BE2C (cell line): ENCODE measurements around the gene SORCS3.

Experiments
- DNase-seq: peaks from one replicate; pipeline ENCODE4 v3.0.0-alpha.2; 2020
- H3K27me3 ChIP-seq: fragments of 250-450 bp; sonication (Bioruptor Pico); 2 replicates; pipeline ENCODE4 v1.5.1; 2020; ENCODE audit warnings: mild to moderate bottlenecking
- H3K36me3 ChIP-seq: fragments of 250-450 bp; sonication (Bioruptor Pico); 2 replicates; pipeline ENCODE4 v1.5.1; 2020; ENCODE audit warnings: mild to moderate bottlenecking
- H3K4me1 ChIP-seq: fragments of 250-450 bp; sonication (Bioruptor Pico); 2 replicates; pipeline ENCODE4 v1.5.1; 2020
- H3K4me3 ChIP-seq: 2 replicates; pipeline ENCODE4 v1.5.1; 2011; ENCODE audit warnings: low read depth, low read length
- H3K9me3 ChIP-seq: fragments of 250-450 bp; sonication (Bioruptor Pico); 2 replicates; pipeline ENCODE4 v1.5.1; 2020
- CTCF ChIP-seq: IDR thresholded peaks from 2 replicates; pipeline ENCODE4 v1.5.1; 2012; ENCODE audit warnings: mild to moderate bottlenecking, low read depth, low read length

SORCS3 gene

GRCh38 chr10:105109164-105109563, 468.1 kb downstream of the SORCS3 start:
- TF ChIP-seq CTCF = no peak
- H3K27me3 ChIP-seq = no peaks in the 10 kb centered on the region
- H3K4me3 ChIP-seq = no peak overlapping the region
- DNase-seq = no peak
- no peaks in the 10 kb centered on the region for H3K9me3 ChIP-seq
- H3K36me3 ChIP-seq = no peaks in the 10 kb centered on the region
- H3K4me1 ChIP-seq = no peaks in the 10 kb centered on the region

- Histone ChIP-seq H3K9me3 (no peaks in the 10 kb centered on the region), H3K36me3 (no peaks in the 10 kb centered on the region), H3K4me3 (no peak overlapping the region), H3K4me1 (no peaks in the 10 kb centered on the region), H3K27me3 (no peaks in the 10 kb centered on the region)
- DNase-seq = no peak
- TF ChIP-seq CTCF = no peak
Measured at GRCh38 chr10:105112862-105113261, 471.8 kb downstream of the SORCS3 start.

GRCh38 chr10:105113666-105114065, 472.6 kb downstream of the SORCS3 start:
- no peaks in the 10 kb centered on the region for H3K9me3 ChIP-seq
- TF ChIP-seq CTCF = no peak
- H3K27me3 ChIP-seq = no peaks in the 10 kb centered on the region
- no peaks in the 10 kb centered on the region for H3K36me3 ChIP-seq
- H3K4me3 ChIP-seq = no peak overlapping the region
- no peaks in the 10 kb centered on the region for H3K4me1 ChIP-seq
- DNase-seq = no peak

- Histone ChIP-seq H3K27me3 (no peaks in the 10 kb centered on the region), H3K4me3 (no peak overlapping the region), H3K36me3 (no peaks in the 10 kb centered on the region), H3K9me3 (no peaks in the 10 kb centered on the region), H3K4me1 (no peaks in the 10 kb centered on the region)
- TF ChIP-seq CTCF = no peak
- no peak for DNase-seq
Measured at GRCh38 chr10:105121743-105122142, 480.7 kb downstream of the SORCS3 start.

- H3K27me3 ChIP-seq = no peaks in the 10 kb centered on the region
- H3K36me3 ChIP-seq = no peaks in the 10 kb centered on the region
- no peaks in the 10 kb centered on the region for H3K9me3 ChIP-seq
- TF ChIP-seq CTCF = no peak
- no peak overlapping the region for H3K4me3 ChIP-seq
- no peaks in the 10 kb centered on the region for H3K4me1 ChIP-seq
- no peak for DNase-seq
Measured at GRCh38 chr10:105128111-105128510, 487.0 kb downstream of the SORCS3 start.

- Histone ChIP-seq H3K9me3 (no peaks in the 10 kb centered on the region), H3K4me3 (no peak overlapping the region), H3K27me3 (no peaks in the 10 kb centered on the region), H3K4me1 (no peaks in the 10 kb centered on the region), H3K36me3 (no peaks in the 10 kb centered on the region)
- DNase-seq = no peak
- TF ChIP-seq CTCF = no peak
Measured at GRCh38 chr10:105138358-105138757, 497.3 kb downstream of the SORCS3 start.
